ENCODE data around the gene TMC7.
"Not testable (repeated sequence)": the region's sequence is repeated elsewhere in the genome, so short reads cannot be mapped to it uniquely, and the experiment has no call there.

The TMC7 gene

DNA sequence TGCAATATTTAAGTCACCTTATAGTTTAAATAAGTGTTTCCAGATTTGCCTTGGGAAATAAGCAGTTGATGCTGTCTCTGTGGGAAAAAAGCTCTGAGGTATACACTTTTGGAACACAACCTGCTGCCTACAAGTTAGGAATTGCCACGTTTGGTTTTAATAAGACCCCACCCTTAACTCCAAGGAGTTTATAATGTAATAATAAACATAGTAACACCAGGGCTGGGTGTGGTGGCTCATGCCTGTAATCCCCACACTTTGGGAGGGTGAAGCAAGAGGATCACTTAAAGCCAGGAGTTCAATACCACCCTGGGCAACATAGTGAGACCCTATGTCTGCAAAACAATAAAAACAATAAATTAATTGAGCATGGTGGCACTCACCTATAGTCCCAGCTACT is 41.7 kb upstream of the TMC7 start:
- no peak for DNase-seq (ENCODE audit: extremely low spot score)
- ChIA-PET CTCF (no interaction called here), POLR2A (interaction anchor here (0.7 to 1.2 kb wide), 2 partner anchors 140 to 152 kb away, joined by 3 to 5 read pairs; partner anchors contain the start of gene RPS15A)
- no peak for TF ChIP-seq CTBP1 (IDR thresholded peaks at IDR 0.05; ENCODE audit: borderline replicate concordance)
- TF ChIP-seq FOXA1 (IDR thresholded peaks at IDR 0.05), result no peak
- no peak for TF ChIP-seq ARNT (IDR thresholded peaks at IDR 0.05)
- TF ChIP-seq ELF4 (IDR thresholded peaks at IDR 0.05), result no peak

DNA sequence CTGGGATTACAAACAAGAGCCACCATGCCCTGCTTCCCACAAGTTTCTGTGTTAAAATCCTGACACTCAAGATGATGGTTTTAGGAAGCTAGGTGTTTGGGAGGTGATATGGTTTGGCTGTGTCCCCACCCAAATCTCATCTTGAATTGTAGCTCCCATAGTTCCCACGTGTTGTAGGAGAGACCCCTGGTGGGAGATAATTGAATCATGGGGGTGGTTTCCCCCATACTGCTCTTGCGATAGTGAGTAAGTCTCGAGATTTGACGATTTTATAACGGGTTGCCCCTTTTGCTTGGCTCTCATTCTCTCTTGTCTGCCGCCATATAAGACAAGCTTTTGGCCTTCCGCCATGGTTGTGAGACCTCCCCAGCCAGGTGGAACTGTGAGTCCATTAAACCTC is 40.3 kb upstream of the TMC7 start:
- CTCF ChIA-PET, result interaction anchor here (0.5 kb wide), 1 partner anchor 100 kb away, joined by 3 read pairs; no protein-coding TSS in a partner anchor
- TF ChIP-seq FOXM1 (IDR thresholded peaks at IDR 0.05; ENCODE audit: borderline replicate concordance) (no peak), L3MBTL2 (conservative IDR thresholded peaks at IDR 0.05) (no peak)
- TF ChIP-seq, protein P1, sequence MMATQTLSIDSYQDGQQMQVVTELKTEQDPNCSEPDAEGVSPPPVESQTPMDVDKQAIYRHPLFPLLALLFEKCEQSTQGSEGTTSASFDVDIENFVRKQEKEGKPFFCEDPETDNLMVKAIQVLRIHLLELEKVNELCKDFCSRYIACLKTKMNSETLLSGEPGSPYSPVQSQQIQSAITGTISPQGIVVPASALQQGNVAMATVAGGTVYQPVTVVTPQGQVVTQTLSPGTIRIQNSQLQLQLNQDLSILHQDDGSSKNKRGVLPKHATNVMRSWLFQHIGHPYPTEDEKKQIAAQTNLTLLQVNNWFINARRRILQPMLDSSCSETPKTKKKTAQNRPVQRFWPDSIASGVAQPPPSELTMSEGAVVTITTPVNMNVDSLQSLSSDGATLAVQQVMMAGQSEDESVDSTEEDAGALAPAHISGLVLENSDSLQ (IDR thresholded peaks at IDR 0.05), result no peak
- POLR2A ChIA-PET, result no interaction called here
- no peak for DNase-seq (ENCODE audit: extremely low spot score)

DNA sequence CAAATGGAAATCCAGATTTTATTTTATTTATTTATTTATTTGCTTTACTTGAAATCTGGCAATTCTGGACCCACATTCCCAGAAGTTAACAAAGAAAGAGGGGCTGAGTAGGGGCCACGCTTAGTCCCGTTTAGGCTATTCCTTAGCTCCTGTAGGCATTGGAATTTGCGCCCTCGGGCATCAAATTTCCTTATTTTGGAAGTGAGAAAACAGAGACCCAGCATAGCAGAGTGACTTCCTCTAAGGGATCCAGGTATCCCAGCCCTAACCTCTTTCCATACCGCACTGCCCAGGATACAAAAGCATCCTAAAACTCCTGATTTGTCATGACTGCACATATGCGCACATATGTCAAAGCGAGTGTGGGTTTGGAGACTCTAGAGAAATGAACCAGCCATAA is 38.5 kb upstream of the TMC7 start:
- no peak for DNase-seq (ENCODE audit: extremely low spot score)
- no peak for TF ChIP-seq NFRKB (IDR thresholded peaks at IDR 0.05)
- no peak for TF ChIP-seq ELF4 (IDR thresholded peaks at IDR 0.05)

GRCh38 chr16:18948372-18949020 is 35.2 kb upstream of the TMC7 start:
- TF ChIP-seq HDGF (IDR thresholded peaks at IDR 0.05; ENCODE audit: borderline replicate concordance), result no peak
- no peak for TF ChIP-seq ELF4 (IDR thresholded peaks at IDR 0.05)
- no peak for TF ChIP-seq TARDBP (IDR thresholded peaks at IDR 0.05)
- TF ChIP-seq ZNF384 (IDR thresholded peaks at IDR 0.05), result no peak
- no peak for TF ChIP-seq BHLHE40 (IDR thresholded peaks at IDR 0.05; ENCODE audit: borderline replicate concordance)
- TF ChIP-seq FOXK2 (IDR thresholded peaks at IDR 0.05), result no peak
- TF ChIP-seq, protein P1 (IDR thresholded peaks at IDR 0.05), result no peak
- TF ChIP-seq FOXM1 (IDR thresholded peaks at IDR 0.05; ENCODE audit: borderline replicate concordance), result no peak
- no peak for TF ChIP-seq FOXA1 (IDR thresholded peaks at IDR 0.05)
- no peak for TF ChIP-seq SUZ12 (IDR thresholded peaks at IDR 0.05)
- TF ChIP-seq SP1 (IDR thresholded peaks at IDR 0.05), result no peak
- no peak for TF ChIP-seq ARNT (IDR thresholded peaks at IDR 0.05)
- no peak for TF ChIP-seq LEF1 (IDR thresholded peaks at IDR 0.05; ENCODE audit: borderline replicate concordance)
- TF ChIP-seq NFRKB (IDR thresholded peaks at IDR 0.05), result no peak
- TF ChIP-seq L3MBTL2 (conservative IDR thresholded peaks at IDR 0.05), result no peak
- TF ChIP-seq CTBP1 (IDR thresholded peaks at IDR 0.05; ENCODE audit: borderline replicate concordance), result no peak
- CTCF ChIA-PET, result no interaction called here
- DNase-seq (ENCODE audit: extremely low spot score), result no peak
- POLR2A ChIA-PET, result no interaction called here

More for the DNA sequence above, 38.5 kb upstream of the TMC7 start:
- CTCF ChIA-PET, result interaction anchor here (1.3 to 1.8 kb wide), 2 partner anchors 11 to 28 kb away, joined by 5 to 7 read pairs; no protein-coding TSS in a partner anchor
- POLR2A ChIA-PET, result interaction anchor here (1.3 kb wide), 1 partner anchor 140 kb away, joined by 3 read pairs; no protein-coding TSS in a partner anchor

DNA sequence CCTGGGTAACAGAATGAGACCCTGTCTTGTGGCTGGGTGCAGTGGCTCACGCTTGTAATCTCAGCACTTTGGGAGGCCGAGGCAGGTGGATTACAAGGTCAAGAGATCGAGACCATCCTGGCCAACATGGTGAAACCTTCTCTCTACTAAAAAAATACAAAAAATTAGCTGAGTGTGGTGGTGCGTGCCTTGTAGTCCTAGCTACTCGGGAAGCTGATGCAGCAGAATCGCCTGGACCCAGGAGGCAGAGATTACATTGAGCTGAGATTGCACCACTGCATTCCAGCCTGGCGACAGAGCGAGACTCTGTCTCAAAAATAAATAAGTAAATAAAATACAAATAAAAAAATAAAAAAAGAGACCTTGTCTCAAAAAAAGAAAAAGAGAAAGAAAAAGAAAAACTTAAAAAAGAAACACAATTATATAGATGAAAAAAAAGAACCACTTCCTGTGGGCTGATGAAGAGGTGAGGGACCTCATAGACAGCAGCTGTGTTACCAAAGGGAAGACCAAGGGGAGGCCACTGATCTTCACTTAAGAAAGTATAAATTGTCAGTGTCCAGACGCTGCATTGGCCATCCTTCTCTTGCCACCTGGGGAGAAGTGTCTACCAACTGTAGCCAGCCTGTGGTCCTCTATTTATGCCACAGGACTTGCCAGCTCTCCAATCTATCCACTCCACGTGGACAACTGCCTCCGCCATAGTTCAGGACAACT is 33.1 kb upstream of the TMC7 start:
- TF ChIP-seq LEF1 (IDR thresholded peaks at IDR 0.05; ENCODE audit: borderline replicate concordance) (no peak), BHLHE40 (IDR thresholded peaks at IDR 0.05; ENCODE audit: borderline replicate concordance) (no peak), ARNT (IDR thresholded peaks at IDR 0.05) (no peak), TARDBP (IDR thresholded peaks at IDR 0.05) (no peak), CTBP1 (IDR thresholded peaks at IDR 0.05; ENCODE audit: borderline replicate concordance) (no peak), L3MBTL2 (conservative IDR thresholded peaks at IDR 0.05) (no peak), FOXK2 (IDR thresholded peaks at IDR 0.05) (no peak), NFRKB (IDR thresholded peaks at IDR 0.05) (no peak), ZNF384 (IDR thresholded peaks at IDR 0.05) (no peak), ELF4 (IDR thresholded peaks at IDR 0.05) (no peak), SUZ12 (IDR thresholded peaks at IDR 0.05) (no peak), FOXM1 (IDR thresholded peaks at IDR 0.05; ENCODE audit: borderline replicate concordance) (no peak), SP1 (IDR thresholded peaks at IDR 0.05) (no peak), FOXA1 (IDR thresholded peaks at IDR 0.05) (no peak), HDGF (IDR thresholded peaks at IDR 0.05; ENCODE audit: borderline replicate concordance) (no peak)
- no peak for DNase-seq (ENCODE audit: extremely low spot score)
- ChIA-PET CTCF (no interaction called here), POLR2A (no interaction called here)

- no peak for DNase-seq (ENCODE audit: extremely low spot score)
- ChIA-PET CTCF (no interaction called here), POLR2A (no interaction called here)
- TF ChIP-seq NFRKB (IDR thresholded peaks at IDR 0.05), result no peak
- no peak for TF ChIP-seq ZNF384 (IDR thresholded peaks at IDR 0.05)
- no peak for TF ChIP-seq ARNT (IDR thresholded peaks at IDR 0.05)
- TF ChIP-seq CTBP1 (IDR thresholded peaks at IDR 0.05; ENCODE audit: borderline replicate concordance), result no peak
- TF ChIP-seq FOXA1 (IDR thresholded peaks at IDR 0.05), result no peak
- no peak for TF ChIP-seq ELF4 (IDR thresholded peaks at IDR 0.05)
- no peak for TF ChIP-seq LEF1 (IDR thresholded peaks at IDR 0.05; ENCODE audit: borderline replicate concordance)
- TF ChIP-seq L3MBTL2 (conservative IDR thresholded peaks at IDR 0.05), result no peak
- TF ChIP-seq TARDBP (IDR thresholded peaks at IDR 0.05), result no peak
- no peak for TF ChIP-seq FOXK2 (IDR thresholded peaks at IDR 0.05)
- TF ChIP-seq SUZ12 (IDR thresholded peaks at IDR 0.05), result no peak
- TF ChIP-seq, protein P1 (IDR thresholded peaks at IDR 0.05), result no peak
- no peak for TF ChIP-seq SP1 (IDR thresholded peaks at IDR 0.05)
- TF ChIP-seq BHLHE40 (IDR thresholded peaks at IDR 0.05; ENCODE audit: borderline replicate concordance), result no peak
Observed at GRCh38 chr16:18953547-18953946, 30.2 kb upstream of the TMC7 start.

DNA sequence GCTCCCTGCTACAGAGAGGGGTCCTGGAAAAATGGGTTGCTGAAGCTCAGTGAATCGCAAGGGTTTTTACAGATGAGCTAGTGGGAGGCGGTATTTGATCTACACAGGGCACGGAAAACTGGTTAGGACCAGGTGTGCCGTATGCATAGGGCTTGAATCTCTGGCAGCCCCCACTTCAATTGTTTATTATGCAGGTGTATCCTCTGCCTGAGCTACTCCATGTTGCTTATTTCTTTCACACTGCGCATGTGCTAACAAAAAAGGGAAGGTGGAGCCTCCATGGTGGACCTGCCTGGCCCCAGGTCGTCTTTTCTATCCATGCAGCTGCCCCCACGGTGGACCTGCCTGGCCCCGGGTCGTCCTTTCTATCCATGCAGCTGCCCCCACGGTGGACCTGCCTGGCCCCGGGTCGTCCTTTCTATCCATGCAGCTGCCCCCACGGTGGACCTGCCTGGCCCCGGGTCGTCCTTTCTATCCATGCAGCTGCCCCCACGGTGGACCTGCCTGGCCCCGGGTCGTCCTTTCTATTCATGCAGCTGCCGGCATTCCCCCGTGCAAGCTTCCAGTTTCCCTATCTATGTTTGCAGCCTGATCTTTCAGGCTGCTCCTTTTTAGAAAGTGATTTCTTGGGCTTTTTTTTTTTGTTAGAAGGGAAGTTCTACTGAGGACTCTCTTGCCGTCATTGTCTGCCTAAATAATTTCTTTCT is 27.7 kb upstream of the TMC7 start:
- POLR2A ChIA-PET; CTCF ChIA-PET; DNase-seq (ENCODE audit: extremely low spot score): not testable (repeated sequence)

DNA sequence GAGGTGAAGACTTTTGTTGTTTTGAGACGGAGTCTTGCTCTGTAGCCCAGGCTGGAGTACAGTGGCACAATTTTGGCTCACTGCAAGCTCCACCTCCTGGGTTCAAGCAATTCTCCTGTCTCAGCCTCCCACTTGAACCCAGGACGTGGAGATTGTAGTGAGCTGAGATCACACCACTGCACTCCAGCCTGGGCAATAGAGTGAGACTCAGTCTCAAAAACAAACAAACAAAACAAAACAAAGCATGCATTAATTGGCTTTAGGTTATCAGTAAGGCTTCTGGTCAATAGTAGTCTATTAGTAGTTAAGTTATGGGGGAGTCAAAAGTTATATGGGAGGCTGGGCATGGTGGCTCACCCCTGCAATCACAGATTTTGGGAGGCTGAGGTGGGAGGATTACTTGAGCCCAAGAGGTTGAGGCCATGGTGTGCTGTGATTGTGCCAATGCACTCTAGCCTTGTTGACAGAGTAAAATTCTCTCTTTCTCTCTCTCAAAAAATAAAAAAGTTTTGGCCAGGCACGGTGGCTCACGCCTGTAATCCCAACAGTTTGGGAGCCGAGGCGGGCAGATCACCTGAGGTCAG is 27.0 kb upstream of the TMC7 start:
- POLR2A ChIA-PET, result interaction anchor here (1.1 kb wide), 1 partner anchor 167 kb away, joined by 3 read pairs; the partner anchor contains the start of gene RPS15A
- DNase-seq (ENCODE audit: extremely low spot score); CTCF ChIA-PET: not testable (repeated sequence)
